Neural cell (in vitro differentiated cells): Measurements from ENCODE around the gene STX1A. TPM values are rescaled to one million over a fixed set of nuclear protein-coding genes. Genes with fewer than 3 reads are reported as not detected.

Experiments used
- H2AFZ ChIP-seq: fragments of 200-600, 300-800 bp; sonication (generic), shearing (Covaris generic); 2 replicates; pipeline ENCODE4 v1.6.0; 2014; ENCODE audit warnings: low read depth, mild to moderate bottlenecking, antibody characterized with exemption, low read length, moderate library complexity
- H3F3A ChIP-seq: fragments of 200-600 bp; shearing (Covaris generic); 2 replicates; pipeline ENCODE4 v1.6.1; 2016; ENCODE audit warnings: mild to moderate bottlenecking, moderate library complexity, mixed read lengths, antibody characterized with exemption, low read length; ENCODE audit not compliant: insufficient read depth, poor library complexity, severe bottlenecking
- H3K27ac ChIP-seq: fragments of 200-600, 300-800 bp; sonication (generic), shearing (Covaris generic); 2 replicates; pipeline ENCODE4 v1.5.1; 2014; ENCODE audit warnings: mild to moderate bottlenecking, low read length, moderate library complexity
- H3K27me3 ChIP-seq: fragments of 300-800, 200-600 bp; sonication (generic), shearing (Covaris generic); 2 replicates; pipeline ENCODE4 v1.6.0; 2014; ENCODE audit warnings: mild to moderate bottlenecking, low read depth, low read length, moderate library complexity; ENCODE audit not compliant: insufficient read depth
- H3K36me3 ChIP-seq: fragments of 300-800, 200-600 bp; sonication (generic), shearing (Covaris generic); 2 replicates; pipeline ENCODE4 v1.5.1; 2014; ENCODE audit warnings: mild to moderate bottlenecking, antibody characterized with exemption, low read length, moderate library complexity; ENCODE audit not compliant: insufficient read depth
- H3K4me2 ChIP-seq: fragments of 300-800, 200-600 bp; sonication (generic), shearing (Covaris generic); 2 replicates; pipeline ENCODE4 v1.6.0; 2014; ENCODE audit warnings: mild to moderate bottlenecking, low read length
- H3K4me3 ChIP-seq: fragments of 300-800, 200-600 bp; sonication (generic), shearing (Covaris generic); 2 replicates; pipeline ENCODE4 v1.5.1; 2014; ENCODE audit warnings: mild to moderate bottlenecking, low read length, moderate library complexity
- H3K79me2 ChIP-seq: fragments of 200-600 bp; shearing (Covaris generic); replicated peaks from 2 replicates; pipeline ENCODE4 v1.6.0; 2014; ENCODE audit warnings: mild to moderate bottlenecking, low read length, moderate library complexity; ENCODE audit not compliant: insufficient read depth
- H3K9ac ChIP-seq: fragments of 300-800, 200-600 bp; sonication (generic), shearing (Covaris generic); 2 replicates; pipeline ENCODE4 v1.6.1; 2016; ENCODE audit warnings: mild to moderate bottlenecking, low read length, mixed read lengths
- H3K9me2 ChIP-seq: fragments of 200-600 bp; shearing (Covaris generic); 2 replicates; pipeline ENCODE4 v1.6.1; 2016; ENCODE audit warnings: mild to moderate bottlenecking, low read length, mixed read lengths; ENCODE audit not compliant: insufficient read depth
- H3K9me3 ChIP-seq: fragments of 200-600, 300-800 bp; sonication (generic), shearing (Covaris generic); 2 replicates; pipeline ENCODE4 v1.6.1; 2016; ENCODE audit warnings: mild to moderate bottlenecking, mixed run types, low read length, moderate library complexity, mixed read lengths
- H4K20me1 ChIP-seq: fragments of 200-600 bp; shearing (Covaris generic); 2 replicates; pipeline ENCODE4 v1.6.1; 2016; ENCODE audit warnings: mild to moderate bottlenecking, mixed run types; ENCODE audit not compliant: insufficient read depth
- CTCF ChIP-seq: fragments of 450-650 bp; IDR thresholded peaks from 2 replicates; pipeline ENCODE4 v1.5.1; 2014; ENCODE audit warnings: antibody characterized with exemption, mild to moderate bottlenecking, moderate library complexity; ENCODE audit not compliant: poor library complexity, severe bottlenecking
- EP300 ChIP-seq: fragments of 450-650 bp; conservative IDR thresholded peaks from 2 replicates; pipeline ENCODE4 v1.6.1; 2014; ENCODE audit warnings: antibody characterized with exemption, mild to moderate bottlenecking, moderate library complexity; ENCODE audit not compliant: poor library complexity, severe bottlenecking
- EZH2 ChIP-seq: fragments of 200-600, 300-800 bp; shearing (Covaris generic), sonication (generic); IDR thresholded peaks from 2 replicates; pipeline ENCODE4 v1.6.1; 2014; ENCODE audit warnings: antibody characterized with exemption, low read length, borderline replicate concordance, mild to moderate bottlenecking; ENCODE audit not compliant: insufficient read depth, poor library complexity, severe bottlenecking
- MXI1 ChIP-seq: fragments of 450-650 bp; conservative IDR thresholded peaks from 2 replicates; pipeline ENCODE4 v1.6.1; 2014; ENCODE audit warnings: antibody characterized with exemption, mild to moderate bottlenecking; ENCODE audit not compliant: poor library complexity, severe bottlenecking
- POLR2AphosphoS5 ChIP-seq: IDR thresholded peaks from 2 replicates; pipeline ENCODE4 v1.6.1; 2012
- RAD21 ChIP-seq: fragments of 450-650 bp; conservative IDR thresholded peaks from 2 replicates; pipeline ENCODE4 v1.6.1; 2014; ENCODE audit warnings: antibody characterized with exemption, mild to moderate bottlenecking, moderate library complexity
- REST ChIP-seq: IDR thresholded peaks from 2 replicates; pipeline ENCODE4 v1.6.1; 2012; ENCODE audit warnings: borderline replicate concordance
- SMC3 ChIP-seq: fragments of 450-650 bp; conservative IDR thresholded peaks from 2 replicates; pipeline ENCODE4 v1.6.1; 2014; ENCODE audit warnings: antibody characterized with exemption, mild to moderate bottlenecking, moderate library complexity; ENCODE audit not compliant: poor library complexity
- TAF1 ChIP-seq: IDR thresholded peaks from 2 replicates; pipeline ENCODE4 v1.6.1; 2012; ENCODE audit warnings: low read depth
- polyA plus RNA-seq: library from polyadenylated mRNA; depleted of rRNA; stranded (reverse); fragments of >200 nt; gene quantifications from 2 replicates; pipeline ENCODE4 v1.2.3, GENCODE V29; 2014

The STX1A gene
- polyA plus RNA-seq, 1 donor from 2014 or later, result 123 TPM

- Histone ChIP-seq H3K9me2 (no peaks in the 10 kb centered on the region), H3K4me2 (no peak overlapping the region), H3K9me3 (no peaks in the 10 kb centered on the region), H3K27ac (no peak overlapping the region), H4K20me1 (no peaks in the 10 kb centered on the region), H3K27me3 (peaks cover 11% of the 10 kb centered on the region), H3K36me3 (no peaks in the 10 kb centered on the region), H2AFZ (no peak overlapping the region), H3F3A (no peaks in the 10 kb centered on the region), H3K9ac (no peak overlapping the region), H3K79me2 (no peaks in the 10 kb centered on the region), H3K4me3 (no peak overlapping the region)
- TF ChIP-seq EP300, result no peak
- no peak for TF ChIP-seq SMC3
- no peak for TF ChIP-seq REST
- no peak for TF ChIP-seq TAF1
- no peak for TF ChIP-seq POLR2AphosphoS5
- TF ChIP-seq CTCF, result no peak
- no peak for TF ChIP-seq EZH2
- no peak for TF ChIP-seq MXI1
- no peak for TF ChIP-seq RAD21
Observed at GRCh38 chr7:73766556-73767229, 47.2 kb upstream of the STX1A start.

- no peak overlapping the region for H3K27ac ChIP-seq
- no peak overlapping the region for H3K4me2 ChIP-seq
- no peak overlapping the region for H2AFZ ChIP-seq
- H3K9me3 ChIP-seq, result no peaks in the 10 kb centered on the region
- no peaks in the 10 kb centered on the region for H3K27me3 ChIP-seq
- H4K20me1 ChIP-seq, result no peaks in the 10 kb centered on the region
- H3K79me2 ChIP-seq, result no peaks in the 10 kb centered on the region
- no peaks in the 10 kb centered on the region for H3F3A ChIP-seq
- no peak overlapping the region for H3K9ac ChIP-seq
- TF ChIP-seq SMC3, result no peak
- no peak for TF ChIP-seq TAF1
- no peak for TF ChIP-seq POLR2AphosphoS5
- TF ChIP-seq REST, result no peak
- no peak for TF ChIP-seq EP300
- no peak for TF ChIP-seq MXI1
- no peak for TF ChIP-seq EZH2
- no peak for TF ChIP-seq CTCF
- TF ChIP-seq RAD21, result no peak
- no peaks in the 10 kb centered on the region for H3K36me3 ChIP-seq
- H3K4me3 ChIP-seq, result no peak overlapping the region
- H3K9me2 ChIP-seq, result no peaks in the 10 kb centered on the region
Observed at GRCh38 chr7:73762659-73762999, 43.2 kb upstream of the STX1A start.
